GM18907 (cell line): ENCODE measurements around the gene ZNF382.

Experiments used
- ATAC-seq: cut with Tn5 transposase; IDR thresholded peaks from one replicate; pipeline ENCODE4 v1.9.1; 2021; ENCODE audit warnings: mild to moderate bottlenecking, moderate library complexity; ENCODE audit not compliant: unreplicated experiment

Gene ZNF382

DNA sequence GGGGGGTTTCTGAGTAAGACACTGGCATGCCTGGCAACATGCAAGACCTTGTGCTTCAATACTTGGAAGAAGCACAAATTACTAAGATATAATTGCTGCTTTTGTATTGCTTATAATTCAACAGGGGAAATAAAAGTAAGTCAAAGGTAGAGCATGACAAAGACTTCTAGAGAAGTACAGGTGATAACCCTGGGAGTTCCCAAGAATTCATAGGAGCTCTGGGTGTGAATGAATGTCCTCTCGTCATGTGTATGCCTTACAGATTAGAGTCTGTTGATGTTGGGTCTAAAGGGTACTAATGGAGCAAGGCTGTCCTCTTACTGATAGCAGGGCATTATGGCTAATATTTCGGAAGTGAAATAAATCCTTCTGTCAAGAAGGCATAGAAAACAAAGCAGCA lies 69.1 kb downstream of the ZNF382 start:
- ATAC-seq: no peak

DNA sequence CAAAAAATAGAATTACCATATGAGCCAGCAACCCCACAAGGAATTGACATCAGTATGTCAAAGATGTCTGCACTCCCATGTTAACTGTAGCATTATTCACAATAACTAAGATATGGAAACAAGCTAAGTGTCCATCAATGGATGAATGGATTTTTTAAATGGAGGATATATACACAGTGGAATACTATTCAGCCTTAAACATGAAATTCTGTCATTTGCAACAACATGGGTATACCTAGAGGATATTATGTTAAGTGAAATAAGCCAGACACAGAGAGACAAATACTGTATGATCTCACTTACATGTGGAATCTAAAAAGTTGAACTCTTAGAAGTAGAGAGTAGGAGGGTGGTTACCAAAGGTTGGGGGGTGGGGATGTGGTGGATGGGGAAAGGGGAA lies 74.3 kb downstream of the ZNF382 start:
- ATAC-seq: no peak
